ENCODE data around the gene NTM. TPM values are rescaled to one million over a fixed set of nuclear protein-coding genes. Genes with fewer than 3 reads are reported as not detected.

Gene NTM
- total and polyA plus RNA-seq, 2 of the 8 experiments (the other 6 are each of a cell fraction or from before 2014, with no cell fraction given) = 13.4 to 20.0 TPM

- no peak for TF ChIP-seq CHD7 (IDR thresholded peaks at IDR 0.05; ENCODE audit: insufficient replicate concordance, low read length)
- 0 out of 2 replicates have a peak, but pooled peaks have one; percentile 37 for TF ChIP-seq MAFK (IDR thresholded peaks at IDR 0.05; ENCODE audit: low read depth, low read length)
These were observed 673.3 kb downstream of the NTM start (continued) for GRCh38 chr11:132043714-132044113.
